22Rv1 (cell line): Measurements from ENCODE around the gene PLAU.

Experiments
- H3K27ac ChIP-seq: fragments of 450-650 bp; 2 replicates; pipeline ENCODE4 v1.5.1; 2017
- CTCF ChIP-seq: fragments of 450-650 bp; IDR thresholded peaks from 2 replicates; pipeline ENCODE4 v1.5.1; 2017; ENCODE audit warnings: mild to moderate bottlenecking
- ZFX ChIP-seq: fragments of 450-650 bp; IDR thresholded peaks from 2 replicates; pipeline ENCODE4 v1.6.1; 2017; ENCODE audit warnings: antibody characterized with exemption, borderline replicate concordance

PLAU gene

GRCh38 chr10:73873142-73873837, 37.6 kb upstream of the PLAU start:
- TF ChIP-seq ZFX (no peak), CTCF (no peak)
- no peak overlapping the region for H3K27ac ChIP-seq

- TF ChIP-seq CTCF, result no peak
- TF ChIP-seq ZFX, result no peak
- H3K27ac ChIP-seq, result 0 out of 2 replicates have a peak overlapping the region, but pooled peaks have one; percentile 18
Measured at GRCh38 chr10:73873838-73874215, 37.1 kb upstream of the PLAU start.

GRCh38 chr10:73874267-73875138, 36.4 kb upstream of the PLAU start, which contains the start of gene CAMK2G:
Gene CAMK2G, minus strand, starts transcription at chr10:73874555. Its CDS starts 94 bp downstream, at chr10:73874461.
- TF ChIP-seq ZFX, result no peak
- H3K27ac ChIP-seq, result 0 out of 2 replicates have a peak within 1 kb of the TSS, but pooled peaks have one; percentile 18

- TF ChIP-seq CTCF (no peak), ZFX (no peak)
- H3K27ac ChIP-seq, result no peak overlapping the region
Measured at GRCh38 chr10:73875139-73875475, 35.8 kb upstream of the PLAU start.

GRCh38 chr10:73876157-73876556, 34.8 kb upstream of the PLAU start:
- no peak overlapping the region for H3K27ac ChIP-seq
- TF ChIP-seq ZFX (no peak), CTCF (no peak)

- no peak overlapping the region for H3K27ac ChIP-seq
- TF ChIP-seq ZFX (no peak), CTCF (no peak)
Measured at GRCh38 chr10:73876566-73876965, 34.4 kb upstream of the PLAU start.

- no peak overlapping the region for H3K27ac ChIP-seq
- TF ChIP-seq CTCF, result no peak
- TF ChIP-seq ZFX, result no peak
Measured at GRCh38 chr10:73876971-73877370, 34.0 kb upstream of the PLAU start.
